HT1080 (cell line): ENCODE results near the gene R3HDM2. TPM values are rescaled to one million over a fixed set of nuclear protein-coding genes. Genes with fewer than 3 reads are reported as not detected.

Experiments used
- DNase-seq: peaks from one replicate; pipeline ENCODE4 v3.0.0-alpha.2; 2015; ENCODE audit warnings: low read depth
- total RNA-seq: library from RNA; depleted of rRNA; stranded (reverse); fragments of >200 nt; shearing (Covaris generic); gene quantifications from 2 replicates; pipeline ENCODE4 v1.2.3, GENCODE V29; 2014

Gene R3HDM2
- total RNA-seq, 1 experiment from 2014 or later = 13.0 TPM

DNA sequence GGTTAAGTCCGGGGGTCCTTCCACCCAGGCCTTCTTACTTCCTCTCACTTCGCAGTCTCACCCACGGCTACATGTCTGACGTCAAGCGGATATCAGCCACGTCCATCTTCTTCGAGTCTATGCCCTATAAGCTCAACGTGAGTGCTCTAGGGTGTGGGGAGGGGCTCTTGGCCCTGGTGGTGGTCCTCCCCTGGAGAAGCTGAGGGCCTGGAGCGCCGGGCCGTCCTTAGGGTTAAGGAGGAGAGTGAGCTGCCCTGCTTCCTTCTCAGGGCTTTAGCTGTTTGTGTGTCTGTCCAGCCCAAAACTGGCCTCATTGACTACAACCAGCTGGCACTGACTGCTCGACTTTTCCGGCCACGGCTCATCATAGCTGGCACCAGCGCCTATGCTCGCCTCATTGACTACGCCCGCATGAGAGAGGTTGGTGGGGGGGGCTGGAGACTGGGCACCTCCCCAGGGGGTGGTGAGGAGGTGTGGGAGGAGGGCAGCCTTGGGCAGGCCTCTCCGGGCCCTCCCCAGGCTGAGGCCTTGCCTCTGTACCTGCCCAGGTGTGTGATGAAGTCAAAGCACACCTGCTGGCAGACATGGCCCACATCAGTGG lies 198.6 kb downstream of the R3HDM2 start:
- no peak for DNase-seq

GRCh38 chr12:57231276-57232021 lies 199.4 kb downstream of the R3HDM2 start:
- no peak for DNase-seq

DNA sequence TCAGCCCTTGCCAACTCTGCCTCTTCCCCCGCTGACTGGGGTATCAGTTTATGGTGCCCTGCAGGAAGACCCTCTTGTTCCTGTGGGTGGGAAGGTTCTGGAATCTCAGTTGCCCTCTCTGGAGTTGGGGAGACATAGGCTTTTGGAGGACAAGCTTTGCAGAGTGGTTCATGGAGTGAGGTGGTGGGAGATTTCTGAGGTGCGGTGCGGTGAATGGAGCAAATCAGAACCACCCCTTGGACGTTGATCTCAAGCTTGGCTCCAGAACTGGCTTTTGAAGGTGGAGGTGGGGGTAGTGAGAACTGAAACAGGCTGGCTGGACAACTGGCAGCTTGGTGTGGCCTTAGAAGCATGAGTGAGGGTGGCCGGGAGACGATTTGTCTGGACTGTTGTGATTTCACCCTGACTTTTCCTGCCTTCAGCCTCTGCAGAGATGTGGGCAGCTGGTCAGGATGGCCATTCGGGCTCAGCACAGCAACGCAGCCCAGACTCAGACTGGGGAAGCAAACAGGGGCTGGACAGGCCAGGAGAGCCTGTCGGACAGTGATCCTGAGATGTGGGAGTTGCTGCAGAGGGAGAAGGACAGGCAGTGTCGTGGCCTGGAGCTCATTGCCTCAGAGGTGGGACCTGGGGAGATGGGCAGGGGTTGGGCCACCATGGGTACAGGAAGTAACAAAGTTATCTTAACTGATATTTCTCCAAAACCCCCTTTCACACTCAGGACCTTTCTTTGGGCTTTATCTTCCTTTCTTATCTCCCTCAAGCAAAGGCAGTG lies 200.3 kb downstream of the R3HDM2 start:
- no peak for DNase-seq

- peak; percentile 88 for DNase-seq
Observed at GRCh38 chr12:57229634-57230380, 201.0 kb downstream of the R3HDM2 start, which contains the start of gene SHMT2. TSS of gene SHMT2 (plus strand) at chr12:57229711. CDS start at chr12:57229779, 68 bp downstream.

- no peak for DNase-seq
Observed at GRCh38 chr12:57229046-57229633, 201.7 kb downstream of the R3HDM2 start.

- no peak for DNase-seq
Observed at GRCh38 chr12:57227315-57228115, 203.3 kb downstream of the R3HDM2 start.

GRCh38 chr12:57226588-57227314 lies 204.1 kb downstream of the R3HDM2 start:
- DNase-seq = no peak

GRCh38 chr12:57225680-57226210 lies 205.1 kb downstream of the R3HDM2 start:
- DNase-seq = no peak

- no peak for DNase-seq
Observed at GRCh38 chr12:57224973-57225679, 205.7 kb downstream of the R3HDM2 start.

- DNase-seq = no peak
Observed at GRCh38 chr12:57224278-57224972, 206.4 kb downstream of the R3HDM2 start.

DNA sequence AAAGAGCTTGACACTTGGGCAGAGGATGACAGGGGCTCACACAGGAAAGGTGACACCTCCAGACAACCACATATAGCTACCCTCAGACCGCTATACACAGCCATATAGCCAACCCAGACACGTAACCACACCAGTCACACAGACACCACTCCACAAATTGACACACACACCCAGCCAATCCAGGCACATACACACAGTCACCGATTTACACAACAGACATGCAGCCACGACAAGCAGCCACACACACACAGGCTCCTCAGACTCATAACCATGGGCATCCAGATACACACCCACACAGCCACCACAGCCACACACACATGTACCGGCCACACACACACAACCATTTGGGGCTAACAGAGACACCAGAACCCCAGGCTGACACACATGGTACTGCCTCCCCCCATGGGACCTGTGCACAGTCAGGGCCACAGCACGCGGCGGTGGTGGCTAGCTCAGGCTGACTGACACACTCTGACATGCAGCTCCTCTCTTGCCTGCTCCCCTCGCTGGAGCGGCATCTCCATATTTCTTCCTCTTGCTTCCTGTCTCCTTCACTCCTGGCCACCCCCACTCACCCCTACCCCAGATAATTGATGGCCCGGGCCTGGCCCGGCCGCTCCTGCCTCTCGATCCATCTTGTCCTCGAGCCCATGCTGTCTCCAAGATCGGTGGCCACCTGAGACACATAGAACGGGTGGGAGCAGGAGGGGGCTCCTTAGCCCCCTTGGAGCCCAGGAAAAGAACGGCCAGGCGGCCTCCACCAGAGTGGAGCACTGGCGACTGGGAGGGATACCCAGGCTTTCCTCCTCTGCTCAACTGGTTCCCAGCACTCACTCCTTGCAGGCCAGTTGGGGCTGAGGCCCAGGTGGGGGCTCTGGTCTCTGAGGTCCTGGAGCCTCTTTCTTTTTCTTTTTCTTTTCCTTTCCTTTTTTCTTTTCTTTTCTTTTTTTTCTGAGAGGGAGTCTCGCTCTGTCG lies 207.4 kb downstream of the R3HDM2 start:
- no peak for DNase-seq

DNA sequence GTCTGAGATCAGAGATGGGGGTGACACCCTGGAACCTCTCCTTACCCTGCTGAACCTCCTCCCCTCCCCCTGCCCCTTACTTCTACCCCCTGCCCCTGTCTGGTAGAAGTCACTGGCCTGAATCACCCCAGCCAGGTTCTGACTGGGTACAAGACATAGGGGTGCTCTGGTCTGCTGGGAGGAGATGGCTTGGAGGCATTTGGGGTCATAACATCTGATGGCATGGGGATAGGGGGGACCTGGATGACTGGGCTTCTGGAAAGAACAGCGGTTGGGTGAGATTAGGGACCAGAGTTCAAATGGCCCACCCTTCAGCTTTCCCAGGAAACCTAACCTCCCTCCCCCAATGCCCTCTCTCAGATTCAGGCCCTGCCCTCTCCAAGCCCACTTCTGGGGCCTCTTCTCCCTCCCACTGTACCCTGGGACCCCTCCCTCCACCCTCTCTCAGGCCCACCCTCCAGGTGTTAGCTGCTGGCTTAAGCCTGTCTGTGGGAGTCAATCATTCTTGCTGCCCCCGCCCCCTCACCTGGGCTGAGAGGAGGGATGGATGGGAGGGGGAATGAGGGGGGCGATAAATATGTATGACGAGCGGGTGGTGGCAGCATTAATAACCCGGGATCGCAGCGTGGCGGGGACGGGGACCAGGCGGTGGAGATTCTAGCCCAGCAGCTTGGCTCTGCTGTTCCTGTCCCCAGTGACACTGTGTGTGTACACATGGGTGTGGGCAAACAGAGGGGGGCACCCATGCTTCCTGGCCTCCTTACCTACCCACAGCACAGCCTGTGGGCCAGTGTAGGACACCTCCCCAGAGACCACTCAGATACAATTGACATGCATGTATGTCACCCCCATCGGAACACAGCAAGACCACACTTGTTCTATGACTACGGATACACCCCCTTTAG lies 208.3 kb downstream of the R3HDM2 start:
- no peak for DNase-seq

DNA sequence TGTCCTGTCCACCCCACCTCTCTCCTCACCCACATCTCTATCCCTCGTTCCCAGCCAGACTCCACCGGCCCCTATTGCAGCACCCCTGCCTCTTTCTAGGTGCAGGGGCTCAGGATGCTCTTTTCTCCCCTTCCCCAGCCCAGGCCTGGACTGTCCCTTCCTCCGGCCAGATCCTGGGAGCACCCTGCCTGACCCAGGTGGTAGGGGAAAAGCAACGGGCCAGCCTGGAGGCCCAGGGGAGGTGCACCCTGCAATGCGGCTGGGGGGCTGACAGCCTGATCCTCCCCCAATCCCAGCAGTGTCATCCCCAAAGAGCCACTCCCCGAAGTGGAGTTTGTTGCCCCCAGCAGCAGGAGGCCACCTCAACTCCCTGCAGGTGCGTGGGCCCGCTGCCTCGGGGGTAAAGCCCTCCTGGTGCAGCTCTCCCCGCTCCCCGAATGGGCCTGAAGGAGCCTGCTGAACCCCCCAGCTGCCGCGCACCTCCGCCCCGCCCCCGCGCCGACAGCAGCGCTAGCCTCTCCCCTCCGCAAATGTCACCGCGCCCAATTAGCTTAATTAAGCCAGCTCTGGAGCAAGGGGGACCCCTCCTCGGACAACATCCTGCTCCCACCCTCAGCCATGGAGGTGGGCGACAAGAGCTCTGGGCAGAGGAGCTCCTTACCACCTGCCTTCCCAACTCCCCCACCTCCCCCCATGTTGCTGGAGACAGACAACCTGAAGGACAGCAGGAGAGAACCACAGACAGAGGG lies 209.5 kb downstream of the R3HDM2 start:
- DNase-seq = no peak

DNA sequence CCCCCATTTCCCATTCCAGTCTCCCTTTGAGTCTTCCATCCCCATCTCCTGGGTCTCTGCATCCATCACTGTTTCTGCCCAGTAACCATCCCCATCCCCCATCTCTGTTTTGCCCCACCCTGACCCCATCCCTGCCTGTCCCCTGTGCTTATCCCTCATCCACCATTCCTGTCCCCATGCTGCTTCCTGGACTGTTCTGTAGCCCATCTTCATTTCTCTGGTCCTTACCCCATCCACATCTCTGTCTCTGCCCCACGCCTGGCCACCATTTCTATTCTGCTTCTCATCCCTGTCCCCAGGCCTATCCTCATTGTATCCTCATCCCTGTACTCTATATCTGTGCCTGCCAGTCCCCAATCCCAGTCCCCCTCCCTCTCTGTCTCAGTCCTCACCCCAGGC lies 210.1 kb downstream of the R3HDM2 start:
- no peak for DNase-seq
